Activated T-helper 9 cell treated with anti-CD3 and anti-CD28 coated beads, Interleukin-2, amount 50 U/mL, for 16 hours (primary cell): Measurements from ENCODE around the gene CASD1.

Experiments
- DNase-seq: peaks from one replicate; pipeline ENCODE4 v3.0.0-alpha.2; 2020; ENCODE audit warnings: low read depth

Gene CASD1

GRCh38 chr7:94580601-94581000 is 71.0 kb downstream of the CASD1 start:
- DNase-seq: no peak

- DNase-seq: no peak
Observed at GRCh38 chr7:94584113-94584512, 74.5 kb downstream of the CASD1 start.

GRCh38 chr7:94588075-94588474 is 78.5 kb downstream of the CASD1 start:
- no peak for DNase-seq

GRCh38 chr7:94590526-94591162 is 81.0 kb downstream of the CASD1 start:
- DNase-seq: no peak

GRCh38 chr7:94591176-94591575 is 81.6 kb downstream of the CASD1 start:
- no peak for DNase-seq

- no peak for DNase-seq
Observed at GRCh38 chr7:94594882-94595281, 85.3 kb downstream of the CASD1 start.

GRCh38 chr7:94595717-94596116 is 86.1 kb downstream of the CASD1 start:
- DNase-seq: no peak

- no peak for DNase-seq
Observed at GRCh38 chr7:94600267-94600666, 90.7 kb downstream of the CASD1 start.

- no peak for DNase-seq
Observed at GRCh38 chr7:94602181-94602580, 92.6 kb downstream of the CASD1 start.

- DNase-seq: no peak
Observed at GRCh38 chr7:94605031-94605430, 95.4 kb downstream of the CASD1 start.
